ENCODE data around the gene COLEC12.

The COLEC12 gene

DNA sequence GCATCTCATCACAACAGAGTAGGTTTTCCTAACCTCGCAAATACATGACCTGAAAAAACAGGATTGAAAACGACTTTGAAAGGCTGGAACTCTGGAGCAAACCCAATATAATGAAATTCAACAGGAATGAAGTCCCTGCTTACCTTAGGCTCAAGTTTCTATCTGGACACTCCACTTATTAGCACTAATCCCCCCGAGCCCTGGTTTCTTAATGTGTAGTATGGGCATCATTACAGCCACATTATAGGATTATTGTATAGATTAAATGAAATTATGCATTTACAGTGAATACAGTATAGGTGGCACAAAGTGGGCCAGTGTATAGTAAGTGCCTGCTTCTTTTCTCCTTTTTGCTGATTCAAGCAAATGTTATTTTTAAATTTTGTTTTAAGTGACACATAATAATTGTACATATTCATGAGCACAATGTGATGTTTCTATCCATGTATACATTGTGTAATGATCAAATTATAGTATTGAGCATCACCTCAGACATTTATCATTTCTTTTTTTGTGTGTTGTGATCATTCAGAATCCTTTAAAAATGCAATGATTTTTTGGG is 118.0 kb downstream of the COLEC12 start:
- no peak for DNase-seq

DNA sequence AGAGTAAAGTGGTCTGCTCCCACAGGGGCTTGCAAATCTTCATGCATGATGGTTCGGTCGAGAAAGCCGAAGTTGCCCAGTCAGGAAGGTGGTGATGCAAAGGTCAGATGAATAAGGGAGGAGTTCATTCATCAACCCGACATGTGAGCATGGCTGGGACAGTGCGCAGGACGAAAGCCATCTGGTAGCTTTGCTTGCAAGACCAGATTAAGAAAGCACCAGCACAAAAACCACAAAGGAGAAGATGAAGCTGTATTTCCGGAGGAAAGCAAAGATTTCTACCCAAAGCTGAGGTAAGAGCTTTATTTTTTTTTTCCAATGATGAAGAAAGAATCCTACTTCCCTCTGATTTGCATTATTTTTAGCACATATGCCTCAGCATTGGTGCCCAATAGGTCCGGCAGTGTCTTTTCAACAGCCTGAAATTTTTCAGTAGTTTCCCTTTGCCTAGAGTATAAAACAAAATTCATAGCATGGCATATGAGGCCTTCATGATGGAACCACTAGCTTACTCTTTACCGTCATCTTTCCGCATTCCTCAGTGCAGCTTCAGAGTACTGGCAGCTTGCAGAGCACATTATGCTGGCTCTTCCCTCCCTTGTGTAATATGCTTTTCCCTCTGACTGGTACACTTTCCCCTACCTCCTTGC is 120.7 kb downstream of the COLEC12 start:
- no peak for DNase-seq

DNA sequence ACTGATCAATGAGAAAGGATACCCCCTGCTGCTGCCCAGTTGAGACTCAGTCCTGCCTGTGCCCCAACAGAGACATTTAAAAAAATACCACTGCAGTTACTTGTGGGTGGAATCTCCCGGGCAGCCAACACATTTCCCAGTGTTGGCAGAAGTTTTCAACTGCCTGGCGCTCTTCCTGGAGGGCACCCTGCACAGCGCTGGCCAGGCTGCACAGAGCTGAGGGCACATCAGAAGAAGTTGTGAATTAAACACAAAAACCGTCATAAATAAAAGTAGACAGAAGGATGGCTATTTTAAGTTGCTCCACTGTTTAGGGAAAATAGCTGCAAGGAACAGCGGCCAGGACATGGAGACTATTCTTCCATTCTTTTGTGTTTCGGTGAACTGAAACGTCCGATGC is 122.4 kb downstream of the COLEC12 start:
- no peak for DNase-seq

DNA sequence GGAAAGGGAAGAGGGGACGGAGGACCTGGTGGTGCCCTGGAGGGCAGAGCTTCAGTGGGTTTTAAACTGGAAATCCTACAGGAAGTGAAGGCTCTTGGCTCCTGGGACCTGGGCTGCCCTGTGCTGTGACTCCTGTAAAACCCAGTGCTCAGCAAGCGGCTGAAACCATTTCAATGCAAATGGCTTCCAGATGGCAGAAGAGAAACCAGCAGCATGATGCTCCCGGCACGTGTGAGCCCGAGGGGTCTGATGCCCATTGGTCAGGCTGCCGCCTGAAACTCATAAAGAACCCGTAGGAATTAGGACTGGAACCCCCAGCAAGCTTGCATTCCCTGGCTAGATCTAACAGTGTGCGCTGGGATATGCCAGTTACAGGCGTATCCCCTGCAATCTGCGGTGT is 123.4 kb downstream of the COLEC12 start:
- DNase-seq, result no peak

DNA sequence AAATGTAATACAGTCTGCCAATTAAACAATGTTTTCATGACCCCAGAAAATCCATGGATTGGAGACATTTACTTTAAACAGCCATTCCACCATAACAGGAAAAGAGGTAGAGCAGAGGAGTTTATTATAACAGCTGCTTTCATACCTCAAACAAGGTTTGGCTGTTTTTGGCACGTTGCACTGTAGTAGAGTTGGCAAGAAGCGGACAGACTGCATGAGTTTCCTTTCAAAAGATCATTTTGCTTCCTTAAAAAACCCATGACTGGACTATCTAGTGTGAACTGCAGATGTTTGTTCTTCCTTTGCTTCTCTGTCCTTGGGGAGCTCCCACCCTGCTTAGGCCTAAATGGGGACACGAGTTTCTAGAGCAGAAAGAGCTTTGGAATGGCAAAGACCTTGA is 124.2 kb downstream of the COLEC12 start:
- no peak for DNase-seq

DNA sequence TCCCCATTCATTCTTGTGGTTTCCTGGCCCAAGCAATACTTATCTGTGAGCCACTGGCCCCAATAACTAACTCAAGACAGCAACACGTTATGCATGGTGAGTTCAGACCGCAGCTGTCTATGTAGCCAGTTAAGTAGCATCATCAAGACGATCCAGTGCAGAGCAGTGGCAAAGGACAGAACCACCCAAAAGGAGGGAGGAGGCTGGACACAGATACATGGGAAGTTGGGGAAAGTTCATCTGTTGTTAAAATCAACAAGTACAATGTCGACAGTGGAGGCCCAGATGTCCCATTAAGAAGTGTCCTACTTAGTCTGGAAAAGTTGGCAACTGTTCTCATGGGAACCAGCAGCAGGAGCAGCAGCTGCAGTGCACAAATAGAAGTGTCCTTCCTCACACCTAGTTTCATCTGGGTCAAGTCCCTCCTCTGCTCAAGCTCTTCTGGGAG is 125.8 kb downstream of the COLEC12 start:
- DNase-seq, result no peak

DNA sequence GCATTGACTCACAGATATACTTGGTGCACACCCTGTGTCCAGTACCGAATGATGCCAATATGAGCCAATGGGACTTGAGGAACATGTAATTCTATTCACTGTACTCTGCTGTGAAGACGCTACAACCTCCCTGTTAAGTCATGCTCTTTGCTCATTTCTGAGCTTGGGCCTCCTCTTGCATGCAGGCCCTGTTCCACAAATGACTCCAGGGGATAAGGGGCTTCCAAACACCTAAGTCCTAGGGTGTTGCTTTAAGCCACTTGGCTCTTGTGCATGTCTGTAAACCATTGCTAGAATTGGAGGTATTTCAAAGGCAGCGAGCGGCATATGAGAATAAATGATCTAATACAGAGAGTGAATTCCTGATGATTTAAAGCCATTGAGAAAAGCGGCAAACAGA is 126.7 kb downstream of the COLEC12 start:
- no peak for DNase-seq

DNA sequence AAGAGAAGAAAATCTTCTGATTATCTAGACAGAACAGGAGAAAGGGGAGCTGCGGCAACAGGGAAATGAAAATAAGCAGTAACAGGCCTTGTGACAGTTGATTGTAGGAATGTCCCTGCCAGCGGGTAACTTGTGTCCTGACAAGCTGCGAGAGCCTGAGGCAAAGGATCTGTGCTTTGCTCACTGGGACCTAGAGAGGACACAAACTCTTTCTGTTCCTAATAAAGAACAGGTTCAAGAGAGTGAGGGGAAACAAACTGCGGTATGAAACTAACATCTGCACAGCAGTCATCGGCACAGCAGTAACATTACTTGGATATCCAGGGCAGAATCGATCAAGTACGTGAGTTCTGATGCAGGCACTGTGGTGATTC is 128.9 kb downstream of the COLEC12 start:
- peak; percentile 68 for DNase-seq

DNA sequence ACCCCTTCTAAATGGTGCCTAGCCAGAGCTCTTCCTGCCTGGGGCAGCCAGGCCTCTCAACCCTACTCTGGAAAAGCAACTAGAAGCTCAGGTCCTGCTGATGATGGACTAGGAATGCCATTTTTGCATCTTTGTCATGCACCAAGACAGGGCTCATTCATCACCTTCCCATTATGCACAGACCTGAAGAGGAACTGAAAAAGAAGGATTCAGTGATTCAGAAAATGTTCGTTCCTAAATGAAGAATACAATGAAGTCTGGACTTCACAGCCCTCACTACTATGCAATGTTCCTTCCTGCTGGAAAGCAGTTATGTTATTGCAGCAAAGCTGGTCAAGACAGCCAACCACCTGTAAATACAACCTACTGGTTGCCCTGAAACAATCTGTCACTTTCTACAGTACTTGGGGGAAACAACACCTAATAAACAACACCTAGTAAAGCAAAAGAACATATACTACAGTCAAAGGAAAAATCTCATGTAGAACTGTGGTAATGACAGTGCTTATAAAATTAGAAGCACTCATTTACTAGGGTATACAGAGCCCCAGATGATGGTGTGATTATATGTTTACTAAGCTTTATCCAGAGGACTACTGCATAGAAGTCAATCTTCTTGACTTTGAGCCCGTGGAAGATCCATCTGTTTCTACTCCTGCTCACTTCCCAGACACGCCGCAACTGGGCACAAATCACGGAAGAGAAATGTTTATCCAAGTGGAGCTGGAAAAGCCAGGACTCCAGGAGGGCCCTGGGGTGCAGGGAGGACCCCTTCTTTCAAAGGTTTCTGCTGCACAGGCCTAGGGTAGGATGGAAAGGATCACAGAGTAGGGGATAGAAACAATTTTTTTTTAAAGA is 129.5 kb downstream of the COLEC12 start:
- no peak for DNase-seq

DNA sequence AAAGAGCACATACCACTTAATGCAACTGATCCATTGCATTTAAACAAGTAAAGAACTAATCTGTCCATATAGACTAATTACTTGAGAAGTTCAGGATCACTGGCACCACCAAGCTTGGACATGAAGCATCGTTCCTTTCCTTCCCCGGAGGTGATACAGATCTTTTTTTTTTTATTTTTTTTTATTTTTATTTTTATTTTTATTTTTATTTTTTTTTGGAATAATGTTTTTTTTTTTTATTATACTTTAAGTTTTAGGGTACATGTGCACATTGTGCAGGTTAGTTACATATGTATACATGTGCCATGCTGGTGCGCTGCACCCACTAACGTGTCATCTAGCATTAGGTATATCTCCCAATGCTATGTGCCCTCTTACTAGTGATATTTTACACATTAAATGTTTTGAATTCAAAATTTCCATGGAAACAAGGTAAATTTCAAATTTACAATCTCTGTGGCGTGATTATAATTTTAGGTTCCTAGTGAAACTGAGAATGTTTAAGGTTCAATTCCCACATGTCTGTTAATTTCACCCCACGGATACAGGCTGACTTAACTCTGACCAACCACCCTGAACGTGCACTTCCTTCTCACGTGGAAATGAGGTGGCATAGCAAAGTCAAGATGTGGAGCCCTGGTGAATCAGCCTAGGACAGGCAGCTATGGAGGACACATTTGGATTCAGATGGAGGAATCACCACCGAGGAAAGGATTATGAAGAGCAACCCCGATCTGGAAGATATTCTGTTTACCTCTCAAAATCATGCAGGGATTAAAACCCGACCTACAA is 131.1 kb downstream of the COLEC12 start:
- DNase-seq, result no peak

DNA sequence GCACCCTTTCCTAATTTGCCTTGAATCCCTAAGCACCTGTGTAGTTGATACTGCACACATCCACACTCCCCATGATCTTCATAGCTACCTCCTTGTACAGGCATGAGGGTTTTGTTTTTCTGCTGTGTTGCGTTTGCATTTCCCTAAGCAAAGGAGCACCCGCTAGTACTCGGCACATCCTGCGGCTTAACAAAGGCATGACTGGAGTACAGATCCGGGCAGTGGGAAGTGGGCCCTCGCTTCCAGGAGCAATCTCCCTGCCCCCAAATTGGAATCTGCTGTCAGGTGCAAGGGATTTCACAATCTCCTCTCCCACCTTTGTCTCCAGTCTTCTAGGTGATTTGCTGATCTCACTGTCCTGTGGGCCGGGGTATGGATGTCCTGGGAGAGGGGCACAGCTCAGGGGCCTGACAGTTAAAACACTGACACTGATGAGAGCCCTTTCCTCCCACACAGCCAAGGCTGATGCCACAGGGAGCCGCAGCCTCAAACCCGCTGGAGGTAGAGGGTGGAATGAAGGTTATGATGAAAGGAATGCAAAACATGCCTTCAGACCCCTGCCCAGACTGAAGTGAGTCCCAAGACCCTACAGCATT is 133.9 kb downstream of the COLEC12 start:
- DNase-seq, result no peak

DNA sequence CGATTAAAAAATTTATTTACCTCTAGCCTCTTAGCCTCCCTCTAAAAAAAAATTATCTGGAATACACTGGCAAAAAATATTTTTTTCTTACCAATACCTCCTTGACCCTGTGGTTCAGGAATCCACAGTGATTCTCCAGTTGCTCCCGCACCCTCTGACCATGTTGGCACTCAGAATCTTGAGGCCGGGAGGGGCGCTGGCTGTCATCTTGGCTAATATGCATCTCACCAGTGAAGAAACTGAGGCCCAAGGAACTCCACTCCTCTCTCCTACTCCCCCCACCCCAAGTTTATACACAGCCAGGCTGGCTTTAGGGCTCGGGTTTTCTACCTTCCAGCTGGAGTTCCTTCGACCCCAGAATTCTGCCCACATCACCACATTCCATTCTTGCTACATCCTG is 134.8 kb downstream of the COLEC12 start:
- DNase-seq, result no peak

DNA sequence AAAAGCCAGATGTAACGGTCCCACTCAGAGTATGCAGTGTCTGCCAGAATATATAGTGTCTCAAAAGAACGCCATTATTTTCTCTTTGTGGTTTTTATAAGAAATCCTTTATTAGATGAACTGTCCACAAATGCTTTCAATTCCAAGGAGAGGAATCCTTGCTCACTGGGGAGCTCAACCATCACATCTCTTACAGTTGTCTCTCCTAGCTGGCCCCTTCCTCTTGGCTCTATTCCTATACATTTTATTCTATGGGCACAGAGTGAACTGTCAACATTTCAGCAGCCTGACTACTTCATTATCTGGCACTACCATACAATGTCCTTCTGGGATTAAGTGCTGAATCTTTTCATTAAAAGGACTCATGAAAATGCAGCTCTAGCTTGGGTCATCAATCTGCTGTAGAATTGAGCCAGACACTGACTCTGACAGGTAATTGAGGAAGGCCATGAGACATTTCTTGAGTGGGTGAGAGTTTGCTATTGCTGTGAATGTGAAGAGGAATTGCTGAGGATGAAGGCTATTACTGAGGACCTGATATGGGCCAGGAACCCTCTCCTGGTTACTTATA is 136.2 kb downstream of the COLEC12 start:
- DNase-seq, result no peak

DNA sequence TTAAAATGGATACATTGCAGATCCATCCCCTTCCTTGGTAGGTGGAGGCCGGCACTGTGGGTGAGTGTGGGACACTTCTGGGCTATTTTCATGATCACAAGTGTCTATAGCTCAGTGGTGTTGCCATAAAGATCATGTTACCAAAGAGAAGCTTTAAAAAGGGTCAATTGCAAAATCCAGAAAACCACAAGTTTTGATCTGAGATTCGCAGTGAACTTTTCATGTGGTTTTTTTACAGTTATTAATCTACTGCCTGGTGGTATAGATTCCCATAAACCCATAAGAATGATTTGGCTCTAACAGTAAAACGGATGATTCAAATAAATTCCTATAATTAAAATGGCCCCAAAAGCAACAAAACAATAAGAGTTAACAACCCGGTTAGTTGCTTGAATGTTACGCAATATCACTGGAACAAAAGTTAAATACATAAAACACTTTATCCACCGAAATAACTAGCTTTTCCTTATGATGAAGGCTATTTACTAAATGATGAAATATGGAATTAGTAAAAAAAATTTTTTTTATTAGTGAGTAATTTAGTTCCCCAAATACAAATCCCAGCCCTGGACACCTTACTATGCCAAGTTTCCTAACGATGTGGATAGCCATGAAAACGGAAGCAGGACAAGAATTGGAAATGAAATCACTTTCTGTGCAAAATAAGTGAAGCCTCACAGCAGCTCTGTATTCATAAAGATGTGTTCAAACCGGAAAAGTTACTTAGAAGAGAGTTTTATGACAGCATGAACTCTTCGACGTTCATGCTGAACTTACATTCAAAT is 137.0 kb downstream of the COLEC12 start:
- no peak for DNase-seq

DNA sequence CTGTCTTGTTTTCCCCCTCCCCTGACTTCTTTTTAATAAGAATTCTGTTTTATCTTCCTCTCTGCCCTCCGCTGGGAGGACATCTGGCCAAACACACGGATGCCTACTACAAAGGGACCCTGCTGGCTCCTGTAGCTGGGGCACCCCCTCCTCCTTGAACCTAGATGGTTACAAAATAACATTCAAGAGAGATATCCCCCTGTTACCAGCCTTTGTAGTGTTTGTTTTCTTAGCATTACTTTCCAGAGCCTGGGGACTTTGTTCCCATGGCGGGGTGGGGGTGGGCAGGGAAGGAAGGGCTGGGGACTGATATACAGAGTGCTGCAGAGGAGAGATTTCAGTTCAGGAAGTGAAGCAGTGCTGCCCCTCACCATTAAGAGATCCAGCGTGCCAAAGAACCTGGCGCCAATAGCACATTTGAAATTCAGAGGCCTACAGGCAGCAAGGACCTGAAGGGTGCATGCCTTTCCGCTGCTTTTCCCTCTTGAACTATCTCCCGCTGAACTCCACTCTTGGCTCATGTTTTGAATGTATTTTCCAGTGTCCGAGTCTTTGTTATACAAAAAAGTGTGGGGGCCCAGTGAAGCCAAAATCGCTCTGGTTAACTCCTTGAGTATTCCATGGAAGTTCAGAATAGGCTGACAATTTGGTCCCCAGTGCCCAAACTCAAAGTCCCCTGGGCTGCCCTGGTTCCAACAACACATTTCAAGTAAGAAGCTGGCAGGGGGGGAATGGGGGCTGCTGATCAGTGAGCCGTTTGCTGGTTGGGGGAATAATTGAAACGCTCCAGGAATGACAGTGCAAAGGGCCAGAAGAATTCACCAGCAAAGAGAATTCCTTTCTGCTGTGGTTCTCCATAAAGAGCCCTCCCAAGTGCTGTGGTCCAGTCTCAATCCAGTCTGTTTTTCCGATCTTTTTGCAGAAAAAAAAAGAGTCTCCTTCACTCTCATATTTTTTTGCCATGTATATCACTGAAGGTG is 137.9 kb downstream of the COLEC12 start:
- DNase-seq, result peak; percentile 58

DNA sequence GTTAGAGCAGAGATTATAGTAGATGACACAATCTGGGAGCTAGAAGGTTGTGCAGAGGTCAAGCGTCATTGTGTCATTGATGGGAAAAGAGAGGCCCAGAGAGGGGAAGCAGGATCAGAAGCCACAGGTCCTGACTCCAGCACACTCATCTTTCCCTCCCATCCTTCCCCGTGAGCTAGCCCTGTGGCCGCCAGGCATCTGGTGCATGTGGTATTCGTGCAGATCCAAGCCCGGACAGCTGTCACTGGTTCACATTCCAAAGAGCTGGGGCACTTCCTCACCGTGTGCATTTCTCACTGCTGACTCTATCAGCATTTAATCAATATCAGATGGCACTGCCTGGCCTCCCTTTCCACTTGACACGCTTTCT is 138.6 kb downstream of the COLEC12 start:
- peak; percentile 93 for DNase-seq

DNA sequence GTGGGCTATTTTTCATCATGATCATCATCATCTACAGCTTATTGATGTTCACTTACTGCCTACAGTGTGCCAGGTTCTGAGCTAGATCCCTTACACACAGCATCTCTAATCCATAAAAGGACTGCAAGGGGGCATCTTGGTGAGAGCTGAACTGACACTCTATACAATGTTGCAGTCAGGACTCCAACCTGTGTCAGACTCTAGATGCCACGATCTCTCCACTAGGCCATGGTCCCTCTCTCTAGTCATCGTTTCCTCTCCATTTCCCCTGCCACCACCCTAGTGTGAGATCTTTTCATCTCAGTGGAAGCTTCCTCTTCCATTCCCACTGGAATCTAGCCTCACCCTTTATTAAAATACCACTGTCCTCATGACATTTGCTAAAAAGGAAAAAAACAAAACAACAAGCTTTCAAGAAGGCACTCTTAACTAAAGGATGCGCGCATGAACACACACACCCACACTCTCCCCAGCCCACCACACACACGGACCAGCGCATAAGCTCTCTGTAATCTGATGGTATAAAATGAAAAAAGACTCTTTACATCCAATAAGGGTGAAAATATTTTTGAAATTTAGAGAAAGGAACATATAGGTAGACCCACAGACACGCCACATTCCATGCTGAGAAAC is 139.3 kb downstream of the COLEC12 start:
- DNase-seq, result no peak

DNA sequence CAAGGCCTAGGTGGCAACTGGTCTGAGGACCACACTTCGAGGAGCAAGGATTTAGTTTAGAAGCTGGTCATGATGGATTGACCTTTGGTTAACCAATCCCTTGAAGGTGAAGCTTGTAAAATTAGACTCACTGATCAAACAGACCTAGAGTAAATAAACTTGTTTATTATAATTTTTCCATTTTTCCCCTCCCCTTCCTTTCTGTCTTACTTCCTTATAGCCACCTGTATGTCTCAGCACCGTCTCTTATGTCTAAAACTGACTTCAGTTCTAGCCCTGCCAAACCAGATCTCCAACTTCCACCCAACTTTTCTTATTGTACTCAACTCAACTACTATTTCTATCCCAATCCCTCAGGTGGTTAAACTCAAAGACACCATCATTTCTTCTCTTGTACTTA is 139.8 kb downstream of the COLEC12 start:
- no peak for DNase-seq

DNA sequence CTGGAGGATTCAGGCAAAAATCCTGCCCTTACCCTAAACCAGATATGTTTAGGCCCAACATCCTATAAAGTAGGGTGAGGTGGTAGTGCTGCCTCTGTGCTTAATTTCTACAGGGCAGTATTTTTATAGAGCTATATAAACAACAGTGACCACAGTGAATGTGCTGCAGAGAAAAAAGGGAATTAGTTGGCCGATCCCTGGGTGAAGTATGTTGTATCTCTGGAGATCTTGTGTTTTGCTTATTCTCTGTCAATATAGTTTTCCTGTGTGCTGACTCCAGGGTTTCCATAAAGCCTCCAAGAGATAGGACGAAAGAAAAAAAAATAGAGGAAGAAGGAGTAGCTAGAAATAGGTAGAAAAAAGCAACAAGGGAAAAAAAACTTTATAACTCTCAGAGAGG is 143.7 kb downstream of the COLEC12 start:
- DNase-seq, result no peak

DNA sequence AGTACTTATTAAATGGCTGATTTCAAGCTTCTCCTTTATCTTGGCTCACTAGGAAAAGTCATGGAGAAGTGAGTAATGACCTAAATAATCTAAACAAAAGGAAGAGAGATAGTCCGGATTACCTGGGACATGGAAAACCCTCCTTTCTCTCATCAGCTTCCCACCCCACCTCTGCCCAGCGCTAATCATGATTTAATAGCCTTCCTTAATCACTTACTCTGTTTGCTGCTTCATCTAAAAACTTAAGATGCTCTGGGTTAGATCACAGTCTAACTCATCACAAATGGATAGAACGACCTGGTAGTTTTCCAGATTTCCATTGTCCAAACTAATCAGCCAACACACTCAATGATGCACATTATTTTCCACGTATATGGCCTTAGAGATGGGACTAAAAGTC is 144.8 kb downstream of the COLEC12 start:
- DNase-seq, result no peak
